Measurements from ENCODE around the gene FBXW11.

FBXW11 gene

DNA sequence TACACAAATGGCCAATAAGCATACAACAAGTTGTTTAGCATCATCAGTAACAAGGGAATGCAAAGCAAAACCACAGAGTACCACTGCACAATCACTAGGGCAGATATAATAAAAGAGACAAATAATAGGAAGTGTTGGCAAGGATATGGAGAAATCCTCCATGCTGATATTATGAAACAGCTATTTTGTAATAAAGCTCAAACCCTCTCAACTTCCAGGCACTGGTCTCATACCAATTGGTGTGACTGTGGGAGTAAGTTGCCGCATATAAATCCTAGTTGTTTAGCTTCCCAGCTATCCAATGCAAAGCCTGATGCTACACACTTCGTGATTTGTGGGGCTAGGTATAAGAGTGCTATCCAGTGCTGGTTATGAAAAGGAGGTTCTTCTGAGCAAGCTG lies 132.2 kb downstream of the FBXW11 start:
- H3K9ac ChIP-seq, result no peak overlapping the region
- TF ChIP-seq CTCF (conservative IDR thresholded peaks at IDR 0.05; ENCODE audit: low read depth, low read length), result no peak
- no peak overlapping the region for H3K4me3 ChIP-seq (IDR thresholded peaks at IDR 0.05; ENCODE audit: insufficient read depth, low read depth, low read length)
- no peaks in the 10 kb centered on the region for H3K27me3 ChIP-seq (ENCODE audit: insufficient read depth, low read depth)
- no peaks in the 10 kb centered on the region for H4K20me1 ChIP-seq (ENCODE audit: insufficient read depth)
- H3K4me1 ChIP-seq (ENCODE audit: low read depth, poor library complexity, severe bottlenecking), result no peaks in the 10 kb centered on the region
- no peak overlapping the region for H3K4me2 ChIP-seq
- H3K27ac ChIP-seq, result no peak overlapping the region
- no peak overlapping the region for H2AFZ ChIP-seq (ENCODE audit: low read depth)
- no peaks in the 10 kb centered on the region for H3K36me3 ChIP-seq (ENCODE audit: insufficient read depth)
- no peaks in the 10 kb centered on the region for H3K79me2 ChIP-seq (ENCODE audit: insufficient read depth, low read depth)

- H3K36me3 ChIP-seq (ENCODE audit: insufficient read depth), result no peaks in the 10 kb centered on the region
- no peaks in the 10 kb centered on the region for H3K27me3 ChIP-seq (ENCODE audit: insufficient read depth, low read depth)
- H3K9ac ChIP-seq, result no peak overlapping the region
- no peak overlapping the region for H2AFZ ChIP-seq (ENCODE audit: low read depth)
- no peaks in the 10 kb centered on the region for H3K4me1 ChIP-seq (ENCODE audit: low read depth, poor library complexity, severe bottlenecking)
- no peaks in the 10 kb centered on the region for H4K20me1 ChIP-seq (ENCODE audit: insufficient read depth)
- H3K4me2 ChIP-seq, result no peak overlapping the region
- H3K79me2 ChIP-seq (ENCODE audit: insufficient read depth, low read depth), result no peaks in the 10 kb centered on the region
- TF ChIP-seq CTCF (conservative IDR thresholded peaks at IDR 0.05; ENCODE audit: low read depth, low read length), result no peak
- H3K4me3 ChIP-seq (IDR thresholded peaks at IDR 0.05; ENCODE audit: insufficient read depth, low read depth, low read length), result no peak overlapping the region
- H3K27ac ChIP-seq, result no peak overlapping the region
Observed at GRCh38 chr5:171872666-171873065, 133.8 kb downstream of the FBXW11 start.

DNA sequence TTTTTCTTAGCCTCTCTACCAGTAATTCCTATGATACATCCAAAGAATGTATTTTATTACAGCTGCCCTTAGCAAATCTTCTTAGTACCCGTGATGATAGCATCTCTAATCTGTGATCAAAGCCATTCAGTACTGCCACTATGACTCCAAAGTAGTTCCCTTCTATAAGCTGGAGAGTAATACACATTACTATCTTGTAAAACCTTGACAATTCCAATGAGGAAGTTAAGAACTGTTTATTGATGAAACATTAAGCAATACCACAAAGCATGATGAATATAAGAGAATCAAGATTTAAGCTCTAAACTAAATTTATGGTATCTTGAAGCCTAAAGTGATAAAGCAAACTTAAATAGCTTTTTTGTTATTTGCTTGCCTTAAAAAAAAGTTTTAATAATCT lies 134.7 kb downstream of the FBXW11 start:
- no peak overlapping the region for H3K4me2 ChIP-seq
- H3K4me1 ChIP-seq (ENCODE audit: low read depth, poor library complexity, severe bottlenecking), result no peaks in the 10 kb centered on the region
- no peaks in the 10 kb centered on the region for H3K27me3 ChIP-seq (ENCODE audit: insufficient read depth, low read depth)
- H3K36me3 ChIP-seq (ENCODE audit: insufficient read depth), result no peaks in the 10 kb centered on the region
- no peak overlapping the region for H2AFZ ChIP-seq (ENCODE audit: low read depth)
- no peaks in the 10 kb centered on the region for H4K20me1 ChIP-seq (ENCODE audit: insufficient read depth)
- H3K79me2 ChIP-seq (ENCODE audit: insufficient read depth, low read depth), result no peaks in the 10 kb centered on the region
- H3K9ac ChIP-seq, result no peak overlapping the region
- no peak overlapping the region for H3K4me3 ChIP-seq (IDR thresholded peaks at IDR 0.05; ENCODE audit: insufficient read depth, low read depth, low read length)
- H3K27ac ChIP-seq, result no peak overlapping the region
- TF ChIP-seq CTCF (conservative IDR thresholded peaks at IDR 0.05; ENCODE audit: low read depth, low read length), result no peak

GRCh38 chr5:171869956-171870355 lies 136.5 kb downstream of the FBXW11 start:
- H2AFZ ChIP-seq (ENCODE audit: low read depth), result no peak overlapping the region
- no peaks in the 10 kb centered on the region for H3K27me3 ChIP-seq (ENCODE audit: insufficient read depth, low read depth)
- no peak overlapping the region for H3K27ac ChIP-seq
- no peak overlapping the region for H3K9ac ChIP-seq
- H4K20me1 ChIP-seq (ENCODE audit: insufficient read depth), result no peaks in the 10 kb centered on the region
- H3K4me3 ChIP-seq (IDR thresholded peaks at IDR 0.05; ENCODE audit: insufficient read depth, low read depth, low read length), result no peak overlapping the region
- no peaks in the 10 kb centered on the region for H3K4me1 ChIP-seq (ENCODE audit: low read depth, poor library complexity, severe bottlenecking)
- no peak overlapping the region for H3K4me2 ChIP-seq
- no peaks in the 10 kb centered on the region for H3K79me2 ChIP-seq (ENCODE audit: insufficient read depth, low read depth)
- no peaks in the 10 kb centered on the region for H3K36me3 ChIP-seq (ENCODE audit: insufficient read depth)
- no peak for TF ChIP-seq CTCF (conservative IDR thresholded peaks at IDR 0.05; ENCODE audit: low read depth, low read length)

GRCh38 chr5:171868236-171868635 lies 138.2 kb downstream of the FBXW11 start:
- Histone ChIP-seq H3K4me1 (ENCODE audit: low read depth, poor library complexity, severe bottlenecking) (no peaks in the 10 kb centered on the region), H3K79me2 (ENCODE audit: insufficient read depth, low read depth) (no peaks in the 10 kb centered on the region), H3K4me3 (IDR thresholded peaks at IDR 0.05; ENCODE audit: insufficient read depth, low read depth, low read length) (no peak overlapping the region), H2AFZ (ENCODE audit: low read depth) (no peak overlapping the region), H3K27me3 (ENCODE audit: insufficient read depth, low read depth) (no peaks in the 10 kb centered on the region), H3K9ac (no peak overlapping the region), H3K4me2 (no peak overlapping the region), H4K20me1 (ENCODE audit: insufficient read depth) (no peaks in the 10 kb centered on the region), H3K36me3 (ENCODE audit: insufficient read depth) (no peaks in the 10 kb centered on the region), H3K27ac (no peak overlapping the region)
- no peak for TF ChIP-seq CTCF (conservative IDR thresholded peaks at IDR 0.05; ENCODE audit: low read depth, low read length)

Measured in KMS-11 (cell line).